ENCODE results near the gene ARSD.
"Not testable (repeated sequence)": the region's sequence is repeated elsewhere in the genome, so short reads cannot be mapped to it uniquely, and the experiment has no call there.

The ARSD gene

DNA sequence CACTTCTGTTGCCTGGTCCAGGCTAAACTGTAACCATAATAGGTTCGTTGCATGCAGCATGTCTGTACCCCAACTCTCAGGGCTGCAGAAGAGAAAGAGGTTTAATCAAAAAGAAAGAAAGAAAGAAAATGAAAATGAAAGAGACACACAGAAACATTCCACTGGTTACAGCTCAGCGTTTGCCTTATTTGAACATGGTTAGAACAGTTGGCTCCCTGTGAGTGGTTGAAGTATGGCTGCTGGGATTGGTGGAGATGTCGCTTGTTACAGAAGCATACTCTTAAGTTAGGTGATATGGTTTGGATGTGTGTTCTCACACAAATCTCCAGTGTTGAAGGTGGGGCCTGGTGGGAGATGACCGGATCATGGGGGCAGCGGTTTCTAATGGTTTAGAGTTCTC is 36.3 kb downstream of the ARSD start:
- no peak for DNase-seq (ENCODE audit: low read depth, low spot score)

DNA sequence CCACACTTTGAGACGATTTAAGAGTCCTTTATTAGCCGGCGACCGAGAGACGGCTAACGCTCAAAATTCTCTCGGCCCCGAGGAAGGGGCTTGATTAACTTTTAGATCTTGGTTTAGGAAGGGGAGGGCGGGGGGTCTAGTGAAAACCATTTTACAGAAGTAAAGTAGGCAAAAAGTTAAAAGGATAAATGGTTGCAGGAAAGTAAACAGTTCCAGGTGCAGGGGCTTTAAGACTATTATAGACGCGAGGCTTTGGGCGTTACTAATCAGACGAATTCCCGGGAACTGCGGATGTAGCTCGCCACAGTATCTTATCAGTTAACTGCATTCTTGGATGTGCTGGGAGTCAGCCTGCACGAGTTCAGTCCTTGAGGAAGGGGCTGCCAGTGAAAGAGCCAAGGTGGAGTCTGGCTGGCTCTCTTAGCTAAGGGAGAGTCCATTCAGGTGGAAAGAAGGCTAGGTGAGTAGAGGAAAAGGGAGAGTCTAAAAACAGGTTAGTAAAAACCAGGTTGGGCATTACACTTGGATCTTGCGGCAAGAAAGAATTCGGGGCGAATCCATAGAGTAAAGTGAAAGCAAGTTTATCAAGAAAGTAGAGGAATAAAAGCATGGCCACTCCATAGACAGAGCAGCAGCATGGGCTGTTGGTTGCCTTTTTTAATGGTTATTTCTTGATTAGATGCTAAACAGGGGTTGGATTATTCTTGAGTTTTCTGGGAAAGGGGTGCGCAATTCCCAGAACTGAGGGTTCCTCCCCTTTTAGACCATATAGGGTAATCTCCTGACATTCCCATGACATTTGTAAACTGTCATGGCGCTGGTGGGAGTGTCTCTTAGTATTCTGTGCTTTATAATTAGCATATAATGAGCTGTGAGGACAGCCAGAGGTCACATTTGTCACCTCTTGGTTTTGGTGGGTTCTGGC is 38.3 kb downstream of the ARSD start:
- DNase-seq (ENCODE audit: low read depth, low spot score) = not testable (repeated sequence)

DNA sequence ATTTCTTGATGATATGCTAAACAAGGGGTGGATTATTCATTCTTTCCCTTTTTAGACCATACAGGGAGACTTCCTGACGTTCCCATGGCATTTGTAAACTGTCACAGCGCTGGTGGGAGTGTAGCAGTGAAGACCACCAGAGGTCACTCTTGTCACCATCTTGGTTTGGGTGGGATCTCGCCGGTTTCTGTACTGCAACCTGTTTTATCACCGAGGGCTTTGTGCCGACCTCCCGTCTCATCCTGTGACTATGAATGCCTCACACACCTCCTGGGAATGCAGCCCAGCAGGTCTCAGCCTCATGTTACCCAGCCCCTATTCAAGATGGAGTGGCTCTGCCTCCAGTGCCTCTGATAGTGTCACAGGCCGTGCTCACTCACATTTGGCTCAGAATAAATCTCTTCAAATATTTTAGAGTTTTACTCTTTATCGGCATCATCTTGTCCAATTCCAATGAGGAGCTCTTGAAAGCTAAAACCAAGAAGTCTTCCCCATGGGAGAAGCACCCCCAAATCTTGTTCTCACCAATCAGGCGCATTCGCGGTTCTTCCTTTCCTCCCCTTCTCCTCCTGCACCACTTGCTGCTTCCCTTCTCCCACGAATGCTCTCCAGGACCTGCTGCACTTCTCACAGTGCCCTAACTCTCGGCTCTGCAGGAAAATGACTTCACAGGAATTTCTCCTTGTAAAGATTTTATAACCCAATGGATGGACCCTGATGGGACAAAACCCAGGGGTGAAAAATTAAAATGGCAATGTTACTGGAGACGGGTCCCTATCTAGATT is 39.2 kb downstream of the ARSD start:
- not testable (repeated sequence) for DNase-seq (ENCODE audit: low read depth, low spot score)

GRCh38 chrX:2889045-2889605 is 40.0 kb downstream of the ARSD start:
- DNase-seq (ENCODE audit: low read depth, low spot score) = no peak

GRCh38 chrX:2888309-2888708 is 40.8 kb downstream of the ARSD start:
- DNase-seq (ENCODE audit: low read depth, low spot score) = no peak

DNA sequence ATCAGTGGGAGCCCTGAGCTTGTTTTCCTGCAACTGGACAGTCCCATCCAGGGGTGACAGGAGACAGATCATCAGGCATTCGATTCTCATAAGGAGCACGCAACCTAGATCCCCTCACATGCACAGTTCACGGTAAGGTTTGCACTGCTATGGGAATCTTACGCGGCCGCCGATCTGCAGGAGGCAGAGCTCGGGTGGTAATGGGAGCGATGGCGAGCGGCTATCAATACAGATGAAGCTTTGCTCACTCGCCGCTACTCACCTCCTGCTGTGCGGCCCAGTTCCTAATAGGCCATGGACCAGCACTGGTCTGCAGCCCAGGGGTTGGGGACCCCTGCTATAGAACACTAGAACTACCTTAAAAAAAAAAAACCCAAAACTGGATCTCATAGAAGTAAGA is 45.4 kb downstream of the ARSD start:
- DNase-seq (ENCODE audit: low read depth, low spot score) = no peak

DNA sequence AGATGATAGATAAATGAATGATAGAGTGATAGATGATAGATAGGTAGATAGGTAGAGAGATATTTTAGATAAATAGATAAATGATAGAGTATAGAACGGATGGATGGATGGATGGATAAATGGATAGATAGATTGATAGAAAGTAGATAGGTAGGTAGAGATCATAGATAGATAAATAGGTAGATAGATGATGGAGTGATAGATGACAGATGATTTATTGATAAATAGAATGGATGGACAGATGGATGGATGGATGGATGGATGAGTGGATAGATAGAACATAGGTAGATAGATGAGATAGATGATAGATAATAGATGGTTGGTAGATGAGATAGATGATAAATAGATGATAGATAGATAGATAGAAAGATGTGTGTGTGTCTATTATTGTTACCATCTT is 49.5 kb downstream of the ARSD start:
- no peak for DNase-seq (ENCODE audit: low read depth, low spot score)

DNA sequence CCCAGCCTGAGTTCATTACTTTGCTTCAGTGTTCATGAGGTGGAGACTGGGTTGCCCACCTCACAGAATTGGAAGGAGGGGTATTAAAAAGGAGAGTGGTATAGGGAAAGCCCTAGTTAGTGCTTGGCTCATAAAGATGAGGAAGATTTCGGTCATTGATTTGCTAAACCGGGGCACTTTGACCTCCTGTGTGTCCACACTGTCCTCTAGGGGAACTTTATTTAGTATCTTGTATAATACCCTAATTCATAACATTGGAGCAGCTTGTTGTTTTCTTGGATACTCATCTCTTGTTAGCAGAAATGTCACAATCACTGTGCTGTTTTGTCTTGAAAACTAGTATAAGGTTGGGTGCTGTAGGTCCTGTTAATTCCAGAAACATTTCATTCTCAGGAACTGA is 50.6 kb downstream of the ARSD start:
- no peak for DNase-seq (ENCODE audit: low read depth, low spot score)

GRCh38 chrX:2875798-2876399 is 53.2 kb downstream of the ARSD start:
- DNase-seq (ENCODE audit: low read depth, low spot score) = no peak

GRCh38 chrX:2875136-2875481 is 54.0 kb downstream of the ARSD start:
- DNase-seq (ENCODE audit: low read depth, low spot score) = no peak

DNA sequence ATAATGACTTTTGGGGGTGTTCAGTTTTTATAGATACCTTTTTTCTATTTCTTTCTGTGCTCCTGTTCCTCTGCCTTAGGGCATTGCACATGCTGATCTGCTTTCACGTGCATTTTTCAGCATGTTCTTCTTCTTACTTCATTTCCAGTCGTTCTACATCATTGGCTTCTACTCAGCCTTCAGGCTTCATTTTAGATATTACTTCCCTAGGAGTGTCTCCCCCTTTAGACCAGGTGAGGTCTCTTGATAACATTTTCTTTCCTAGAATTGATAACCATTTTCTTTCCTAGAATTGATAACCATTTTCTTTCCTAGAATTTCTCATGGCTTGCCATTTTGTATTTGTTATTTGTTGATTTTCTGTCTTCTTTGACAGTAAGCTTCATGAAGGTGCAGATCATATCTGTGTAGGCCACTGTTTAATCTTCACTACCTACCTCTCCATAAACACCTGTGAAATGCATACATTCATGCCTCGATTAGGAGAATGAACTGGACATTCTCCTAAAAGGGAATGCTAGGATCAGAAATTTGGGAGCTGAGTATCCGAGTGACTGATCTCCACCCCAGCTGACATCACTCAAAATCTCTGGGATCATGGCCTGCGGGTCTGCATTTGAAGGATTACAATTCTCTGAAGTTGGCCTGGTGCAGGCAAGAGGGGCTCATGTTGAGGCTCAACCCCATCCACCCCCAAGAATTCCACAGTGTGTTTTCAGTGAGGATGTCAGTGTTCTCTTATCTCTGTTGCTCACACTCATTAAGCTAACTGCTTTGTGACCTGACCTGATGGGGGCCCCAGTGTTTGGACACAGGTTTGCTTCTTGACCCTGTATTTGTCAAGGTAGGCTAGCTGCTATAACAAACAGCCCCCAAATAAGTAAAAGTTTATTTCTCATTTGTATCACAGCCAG is 54.7 kb downstream of the ARSD start:
- DNase-seq (ENCODE audit: low read depth, low spot score) = no peak

GRCh38 chrX:2872671-2873277 is 56.4 kb downstream of the ARSD start:
- no peak for DNase-seq (ENCODE audit: low read depth, low spot score)

DNA sequence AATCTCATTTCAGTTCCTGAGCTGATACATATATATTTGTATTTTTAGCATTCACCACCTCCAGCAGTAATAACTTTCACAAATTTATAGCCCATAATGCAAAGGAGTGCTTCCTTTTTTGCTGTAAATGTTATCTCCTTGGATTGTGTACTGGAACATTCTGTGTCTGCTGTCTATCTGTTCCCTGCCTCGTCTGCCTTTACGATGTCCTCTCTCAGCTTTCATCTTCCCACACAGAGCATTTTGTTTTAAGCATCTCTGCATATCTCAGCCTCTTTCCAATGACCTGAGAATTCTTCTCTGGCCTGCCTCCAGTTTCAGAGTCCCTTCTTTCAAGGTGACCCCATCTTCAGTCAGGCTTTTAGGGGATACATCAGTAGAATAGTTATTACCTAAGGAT is 57.3 kb downstream of the ARSD start:
- no peak for DNase-seq (ENCODE audit: low read depth, low spot score)

- DNase-seq (ENCODE audit: low read depth, low spot score) = no peak
Measured at GRCh38 chrX:2870650-2871049, 58.5 kb downstream of the ARSD start.

GRCh38 chrX:2867206-2867605 is 61.9 kb downstream of the ARSD start:
- no peak for DNase-seq (ENCODE audit: low read depth, low spot score)

DNA sequence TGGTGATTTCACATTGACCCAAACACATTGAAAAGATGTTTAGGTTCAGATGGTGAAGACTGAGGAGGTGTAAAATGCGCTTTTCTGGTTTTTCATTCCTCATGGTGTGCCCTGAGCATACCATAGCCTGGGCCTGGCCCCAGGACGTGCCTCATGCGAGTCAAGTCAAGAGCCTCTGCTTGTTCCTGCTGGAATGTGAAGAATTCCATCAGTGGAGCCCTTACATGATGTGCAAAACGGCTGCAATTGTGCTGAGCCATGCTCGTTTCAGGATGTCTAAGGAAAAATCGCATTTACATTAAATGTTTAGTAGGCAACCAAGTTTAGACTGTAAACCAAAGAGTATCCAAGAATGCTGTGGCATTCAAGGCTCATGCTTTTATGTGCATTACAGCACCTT is 65.5 kb downstream of the ARSD start:
- DNase-seq (ENCODE audit: low read depth, low spot score) = no peak

DNA sequence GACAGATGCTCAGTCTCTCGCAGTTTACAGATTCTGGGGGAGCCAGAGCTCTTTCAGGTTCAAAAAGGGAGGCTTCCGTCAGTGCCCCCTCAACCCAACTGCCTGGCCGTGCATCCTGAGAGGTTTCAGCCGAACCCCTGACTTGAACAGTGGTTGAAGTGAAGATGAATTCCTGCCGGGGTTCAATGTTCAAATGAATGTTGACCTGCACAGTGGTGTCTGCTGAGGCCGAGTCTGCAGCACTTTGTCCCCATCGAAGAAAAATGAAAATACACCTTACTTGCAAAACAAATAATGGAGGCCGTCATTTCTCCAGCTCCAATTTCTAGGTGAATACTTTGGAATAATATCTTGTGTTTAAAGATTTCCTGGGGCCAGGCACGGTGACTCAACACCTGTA is 66.7 kb downstream of the ARSD start:
- DNase-seq (ENCODE audit: low read depth, low spot score) = no peak

GRCh38 chrX:2859197-2859797 is 69.8 kb downstream of the ARSD start:
- no peak for DNase-seq (ENCODE audit: low read depth, low spot score)

DNA sequence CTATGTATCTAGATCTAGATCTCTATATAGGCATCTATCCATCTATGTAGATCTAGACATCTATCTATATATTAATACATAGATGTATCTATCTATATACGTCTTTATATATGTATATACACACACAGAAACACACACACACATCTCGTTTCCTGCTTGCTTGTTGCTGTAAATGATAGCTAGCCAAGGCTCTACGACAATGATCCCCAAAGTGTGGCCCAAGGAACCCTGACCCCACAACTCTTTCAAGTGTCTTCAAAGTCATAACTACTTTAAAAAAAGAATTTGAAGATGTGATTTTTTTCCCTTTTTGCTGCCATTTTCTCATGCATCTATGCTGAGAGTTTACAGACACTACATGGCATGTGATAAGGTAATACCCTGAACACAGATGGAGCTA is 71.6 kb downstream of the ARSD start:
- DNase-seq (ENCODE audit: low read depth, low spot score) = no peak

GRCh38 chrX:2855761-2856160 is 73.4 kb downstream of the ARSD start:
- DNase-seq (ENCODE audit: low read depth, low spot score) = no peak
